ENCODE results near the gene CREB3L2.
"Not testable (repeated sequence)": the region's sequence is repeated elsewhere in the genome, so short reads cannot be mapped to it uniquely, and the experiment has no call there.

The CREB3L2 gene

GRCh38 chr7:137832382-137832781 lies 169.5 kb downstream of the CREB3L2 start:
- TF ChIP-seq CTCF (IDR thresholded peaks at IDR 0.05; ENCODE audit: low read depth, low read length) = no peak
- in situ Hi-C loops (cut with HindIII; ENCODE audit: low sequenced_read_pairs) = no loop called here
- DNase-seq (ENCODE audit: low read depth, low spot score) = no peak
- no peak overlapping the region for H3K4me3 ChIP-seq (ENCODE audit: low read depth, low read length)

GRCh38 chr7:137831555-137831954 lies 170.3 kb downstream of the CREB3L2 start:
- DNase-seq (ENCODE audit: low read depth, low spot score); in situ Hi-C loops (cut with HindIII; ENCODE audit: low sequenced_read_pairs); H3K4me3 ChIP-seq (ENCODE audit: low read depth, low read length): not testable (repeated sequence)

- in situ Hi-C loops (cut with HindIII; ENCODE audit: low sequenced_read_pairs) = no loop called here
- TF ChIP-seq CTCF (IDR thresholded peaks at IDR 0.05; ENCODE audit: low read depth, low read length) = no peak
- H3K4me3 ChIP-seq (ENCODE audit: low read depth, low read length) = no peak overlapping the region
- no peak for DNase-seq (ENCODE audit: low read depth, low spot score)
Observed at GRCh38 chr7:137829337-137829992, 172.4 kb downstream of the CREB3L2 start.

GRCh38 chr7:137828456-137828855 lies 173.4 kb downstream of the CREB3L2 start:
- no peak for TF ChIP-seq CTCF (IDR thresholded peaks at IDR 0.05; ENCODE audit: low read depth, low read length)
- no peak for DNase-seq (ENCODE audit: low read depth, low spot score)
- in situ Hi-C loops (cut with HindIII; ENCODE audit: low sequenced_read_pairs) = no loop called here
- H3K4me3 ChIP-seq (ENCODE audit: low read depth, low read length) = no peak overlapping the region

- DNase-seq (ENCODE audit: low read depth, low spot score) = no peak
- in situ Hi-C loops (cut with HindIII; ENCODE audit: low sequenced_read_pairs) = no loop called here
- TF ChIP-seq CTCF (IDR thresholded peaks at IDR 0.05; ENCODE audit: low read depth, low read length) = no peak
- no peak overlapping the region for H3K4me3 ChIP-seq (ENCODE audit: low read depth, low read length)
Observed at GRCh38 chr7:137825489-137825888, 176.4 kb downstream of the CREB3L2 start.
